Measurements from ENCODE around the gene COBL. TPM values are rescaled to one million over a fixed set of nuclear protein-coding genes. Genes with fewer than 3 reads are reported as not detected.

COBL gene
- polyA plus RNA-seq, 3 donors = not detected

GRCh38 chr7:51123322-51124019, 193.1 kb downstream of the COBL start:
- H3K4me1 Mint-ChIP-seq = peaks cover 12% of the 10 kb centered on the region
- H3K4me1 ChIP-seq (ENCODE audit: control insufficient read depth in 1 of 2, insufficient read depth in 2 of 2, low read length in 2 of 2) = no peaks in the 10 kb centered on the region

DNA sequence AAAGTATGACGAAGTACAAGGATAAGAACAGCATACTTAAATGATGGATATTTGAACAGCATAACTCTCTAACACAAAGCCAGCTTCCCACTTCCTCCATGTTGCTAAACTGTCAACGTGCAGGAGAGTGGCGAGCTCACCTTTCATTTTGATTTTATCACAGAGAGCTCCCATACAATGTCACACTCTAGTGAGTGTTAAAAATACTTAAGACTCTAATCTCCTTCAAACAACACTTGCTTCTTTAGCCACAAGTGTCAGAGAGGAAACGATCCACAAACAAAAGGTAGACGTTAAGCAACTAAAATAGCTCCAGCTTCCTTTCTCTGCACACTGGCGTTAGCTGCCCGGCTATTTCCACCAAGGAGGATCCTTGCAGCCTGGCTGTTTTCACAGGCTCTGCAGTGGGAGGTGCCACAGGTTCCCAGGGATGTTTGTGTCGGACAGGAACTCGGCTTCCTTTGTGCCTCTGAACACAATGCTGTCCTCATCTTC, 194.6 kb downstream of the COBL start:
- Histone ChIP-seq H3K9me3 (replicated peaks in 1 of 2; ENCODE audit: control insufficient read depth in 1 of 2, insufficient read depth in 1 of 2, low read length in 2 of 2) (no peaks in the 10 kb centered on the region), H3K4me1 (ENCODE audit: control insufficient read depth in 1 of 2, insufficient read depth in 2 of 2, low read length in 2 of 2) (no peaks in the 10 kb centered on the region), H3K4me2 (replicated peaks; ENCODE audit: extremely low read depth, low read length, poor library complexity, severe bottlenecking) (peak overlapping the region; percentile 48), H3K36me3 (replicated peaks in 1 of 2; ENCODE audit: control insufficient read depth in 1 of 2, insufficient read depth in 2 of 2, low read length in 2 of 2) (no peaks in the 10 kb centered on the region), H2AFZ (ENCODE audit: insufficient read depth, low read depth, low read length, poor library complexity, severe bottlenecking) (peak overlapping the region; percentile 64), H4K20me1 (ENCODE audit: insufficient read depth, low read length) (no peaks in the 10 kb centered on the region), H3K4me3 (replicated peaks in 1 of 3; ENCODE audit: low read depth in 2 of 3, low read length in 3 of 3) (peak overlapping the region in 1 of 3 experiments; percentile 21), H3K9ac (ENCODE audit: insufficient read depth, low read length, poor library complexity, severe bottlenecking) (no peak overlapping the region), H3K27me3 (ENCODE audit: control insufficient read depth in 2 of 2, insufficient read depth in 2 of 2, low read length in 2 of 2) (no peaks in the 10 kb centered on the region), H3K79me2 (ENCODE audit: insufficient read depth, low read length) (no peaks in the 10 kb centered on the region), H3K27ac (ENCODE audit: low read depth in 1 of 2, low read length in 2 of 2) (no peak overlapping the region)
- no peaks in the 10 kb centered on the region for H3K27me3 Mint-ChIP-seq (ENCODE audit: low read depth in 3 of 3)
- peak overlapping the region; percentile 31 to 80 for H3K4me3 Mint-ChIP-seq
- no peak overlapping the region for H3K27ac Mint-ChIP-seq
- intact Hi-C loops (cut with micrococcal nuclease) = no loop called here
- H3K9me3 Mint-ChIP-seq = peaks cover 0 to 3% (median 0%) of the 10 kb centered on the region in 7 donors
- DNase-seq = no peak
- H3K4me1 Mint-ChIP-seq = peaks cover 12% of the 10 kb centered on the region
- H3K36me3 Mint-ChIP-seq = no peaks in the 10 kb centered on the region
- TF ChIP-seq, protein P1, sequence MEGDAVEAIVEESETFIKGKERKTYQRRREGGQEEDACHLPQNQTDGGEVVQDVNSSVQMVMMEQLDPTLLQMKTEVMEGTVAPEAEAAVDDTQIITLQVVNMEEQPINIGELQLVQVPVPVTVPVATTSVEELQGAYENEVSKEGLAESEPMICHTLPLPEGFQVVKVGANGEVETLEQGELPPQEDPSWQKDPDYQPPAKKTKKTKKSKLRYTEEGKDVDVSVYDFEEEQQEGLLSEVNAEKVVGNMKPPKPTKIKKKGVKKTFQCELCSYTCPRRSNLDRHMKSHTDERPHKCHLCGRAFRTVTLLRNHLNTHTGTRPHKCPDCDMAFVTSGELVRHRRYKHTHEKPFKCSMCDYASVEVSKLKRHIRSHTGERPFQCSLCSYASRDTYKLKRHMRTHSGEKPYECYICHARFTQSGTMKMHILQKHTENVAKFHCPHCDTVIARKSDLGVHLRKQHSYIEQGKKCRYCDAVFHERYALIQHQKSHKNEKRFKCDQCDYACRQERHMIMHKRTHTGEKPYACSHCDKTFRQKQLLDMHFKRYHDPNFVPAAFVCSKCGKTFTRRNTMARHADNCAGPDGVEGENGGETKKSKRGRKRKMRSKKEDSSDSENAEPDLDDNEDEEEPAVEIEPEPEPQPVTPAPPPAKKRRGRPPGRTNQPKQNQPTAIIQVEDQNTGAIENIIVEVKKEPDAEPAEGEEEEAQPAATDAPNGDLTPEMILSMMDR (IDR thresholded peaks at IDR 0.05) = no peak
- 0% methylated on average over 5 of the region's 9 CpGs for WGBS (ENCODE audit: insufficient coverage)

More at GRCh38 chr7:51123322-51124019, 193.1 kb downstream of the COBL start:
- Histone ChIP-seq H3K4me3 (replicated peaks in 1 of 3; ENCODE audit: low read depth in 2 of 3, low read length in 3 of 3) (no peak overlapping the region), H2AFZ (ENCODE audit: insufficient read depth, low read depth, low read length, poor library complexity, severe bottlenecking) (no peak overlapping the region), H3K27ac (ENCODE audit: low read depth in 1 of 2, low read length in 2 of 2) (no peak overlapping the region), H3K9me3 (replicated peaks in 1 of 2; ENCODE audit: control insufficient read depth in 1 of 2, insufficient read depth in 1 of 2, low read length in 2 of 2) (no peaks in the 10 kb centered on the region), H3K4me2 (replicated peaks; ENCODE audit: extremely low read depth, low read length, poor library complexity, severe bottlenecking) (no peak overlapping the region), H3K9ac (ENCODE audit: insufficient read depth, low read length, poor library complexity, severe bottlenecking) (no peak overlapping the region), H3K36me3 (replicated peaks in 1 of 2; ENCODE audit: control insufficient read depth in 1 of 2, insufficient read depth in 2 of 2, low read length in 2 of 2) (no peaks in the 10 kb centered on the region), H3K27me3 (ENCODE audit: control insufficient read depth in 2 of 2, insufficient read depth in 2 of 2, low read length in 2 of 2) (no peaks in the 10 kb centered on the region), H3K79me2 (ENCODE audit: insufficient read depth, low read length) (no peaks in the 10 kb centered on the region), H4K20me1 (ENCODE audit: insufficient read depth, low read length) (no peaks in the 10 kb centered on the region)
- Mint-ChIP-seq H3K27me3 (ENCODE audit: low read depth in 3 of 3) (no peaks in the 10 kb centered on the region), H3K9me3 (peaks cover 0 to 5% (median 0%) of the 10 kb centered on the region in 7 donors), H3K36me3 (no peaks in the 10 kb centered on the region), H3K4me3 (no peak overlapping the region), H3K27ac (no peak overlapping the region)
- WGBS (ENCODE audit: insufficient coverage) = 38% methylated on average over 3 of the region's 3 CpGs
- intact Hi-C loops (cut with micrococcal nuclease) = no loop called here
- TF ChIP-seq, protein P1 (IDR thresholded peaks at IDR 0.05) = no peak
- peak; percentile 4 to 59 (median 8) for DNase-seq

Measured in CD14-positive monocyte (primary cell).